HEK293 (cell line): ENCODE measurements around the gene CMTM4.

Experiments
- HOXD13 ChIP-seq: sonication (generic); formaldehyde crosslinking; IDR thresholded peaks from 2 replicates; pipeline ENCODE4 v1.8.0; 2022; ENCODE audit warnings: missing genetic modification reagents, borderline replicate concordance
- KLF1 ChIP-seq: fragments of 450-650 bp; formaldehyde crosslinking; IDR thresholded peaks from 2 replicates; pipeline ENCODE4 v1.5.1; 2016; ENCODE audit warnings: missing biosample characterization, missing genetic modification characterization
- KLF9 ChIP-seq: fragments of 450-650 bp; formaldehyde crosslinking; IDR thresholded peaks from 2 replicates; pipeline ENCODE4 v1.5.1; 2016; ENCODE audit warnings: missing biosample characterization, missing genetic modification characterization, low read depth
- MZF1 ChIP-seq: fragments of 450-650 bp; formaldehyde crosslinking; IDR thresholded peaks from 2 replicates; pipeline ENCODE4 v1.5.1; 2017; ENCODE audit warnings: missing biosample characterization, missing genetic modification characterization, borderline replicate concordance
- PRDM10 ChIP-seq: fragments of 450-650 bp; formaldehyde crosslinking; IDR thresholded peaks from 2 replicates; pipeline ENCODE4 v1.5.1; 2016; ENCODE audit warnings: missing biosample characterization, missing genetic modification characterization
- SCRT2 ChIP-seq: fragments of 450-650 bp; formaldehyde crosslinking; IDR thresholded peaks from 2 replicates; pipeline ENCODE4 v1.5.1; 2016; ENCODE audit warnings: missing biosample characterization, missing genetic modification characterization
- SP3 ChIP-seq: fragments of 450-650 bp; formaldehyde crosslinking; IDR thresholded peaks from 2 replicates; pipeline ENCODE4 v1.5.1; 2016; ENCODE audit warnings: missing biosample characterization, missing genetic modification characterization
- TCF7L2 ChIP-seq: IDR thresholded peaks from 2 replicates; pipeline ENCODE4 v1.6.1; 2011; ENCODE audit warnings: low read depth, mild to moderate bottlenecking, inconsistent platforms, low read length, moderate library complexity, borderline replicate concordance
- ZNF114 ChIP-seq: fragments of 450-650 bp; formaldehyde crosslinking; IDR thresholded peaks from 2 replicates; pipeline ENCODE4 v1.5.0; 2017; ENCODE audit warnings: missing biosample characterization, missing genetic modification characterization
- ZNF202 ChIP-seq: fragments of 450-650 bp; formaldehyde crosslinking; IDR thresholded peaks from 2 replicates; pipeline ENCODE4 v1.5.1; 2016; ENCODE audit warnings: missing biosample characterization, missing genetic modification characterization, borderline replicate concordance
- ZNF214 ChIP-seq: fragments of 450-650 bp; formaldehyde crosslinking; IDR thresholded peaks from 2 replicates; pipeline ENCODE4 v1.5.1; 2017; ENCODE audit warnings: missing biosample characterization, mild to moderate bottlenecking, missing genetic modification characterization, borderline replicate concordance
- ZNF221 ChIP-seq: fragments of 450-650 bp; formaldehyde crosslinking; IDR thresholded peaks from 2 replicates; pipeline ENCODE4 v1.5.1; 2017; ENCODE audit warnings: missing biosample characterization, missing genetic modification characterization, borderline replicate concordance
- ZNF239 ChIP-seq: fragments of 450-650 bp; formaldehyde crosslinking; IDR thresholded peaks from 2 replicates; pipeline ENCODE4 v1.5.1; 2016; ENCODE audit warnings: missing biosample characterization, missing genetic modification characterization
- ZNF274 ChIP-seq, 2 experiments: fragments of 200-500 bp in 1 of 2; fragments of 450-650 bp in 1 of 2; sonication (Bioruptor generic) in 1 of 2; formaldehyde crosslinking in 1 of 2; IDR thresholded peaks; 2 replicates each; pipeline versions ENCODE4 v1.5.1 to v1.6.1; 2014 to 2016; ENCODE audit warnings: borderline replicate concordance in 1 of 2, inconsistent platforms in 1 of 2, low read length in 1 of 2, missing biosample characterization in 1 of 2, missing genetic modification characterization in 1 of 2
- ZNF292 ChIP-seq: fragments of 450-650 bp; formaldehyde crosslinking; IDR thresholded peaks from 2 replicates; pipeline ENCODE4 v1.5.1; 2016; ENCODE audit warnings: low read depth, missing biosample characterization, missing genetic modification characterization, borderline replicate concordance
- ZNF311 ChIP-seq: fragments of 450-650 bp; formaldehyde crosslinking; IDR thresholded peaks from 2 replicates; pipeline ENCODE4 v1.5.1; 2017; ENCODE audit warnings: missing biosample characterization, missing genetic modification characterization, borderline replicate concordance
- ZNF366 ChIP-seq: fragments of 450-650 bp; formaldehyde crosslinking; conservative IDR thresholded peaks from 2 replicates; pipeline ENCODE4 v1.5.1; 2016; ENCODE audit warnings: missing biosample characterization, missing genetic modification characterization
- ZNF48 ChIP-seq: fragments of 450-650 bp; formaldehyde crosslinking; IDR thresholded peaks from 2 replicates; pipeline ENCODE4 v1.5.1; 2016; ENCODE audit warnings: missing biosample characterization, missing genetic modification characterization
- ZNF501 ChIP-seq: fragments of 450-650 bp; formaldehyde crosslinking; IDR thresholded peaks from 2 replicates; pipeline ENCODE4 v1.5.1; 2016; ENCODE audit warnings: missing biosample characterization, missing genetic modification characterization
- ZNF585B ChIP-seq: fragments of 450-650 bp; formaldehyde crosslinking; IDR thresholded peaks from 2 replicates; pipeline ENCODE4 v1.5.1; 2016; ENCODE audit warnings: missing biosample characterization, missing genetic modification characterization
- ZNF621 ChIP-seq: fragments of 450-650 bp; formaldehyde crosslinking; IDR thresholded peaks from 2 replicates; pipeline ENCODE4 v1.5.1; 2017; ENCODE audit warnings: missing biosample characterization, missing genetic modification characterization
- ZNF701 ChIP-seq: fragments of 450-650 bp; formaldehyde crosslinking; IDR thresholded peaks from 2 replicates; pipeline ENCODE4 v1.5.1; 2016; ENCODE audit warnings: missing biosample characterization, missing genetic modification characterization
- TF ChIP-seq, protein P1 (sequence below): sonication (generic); formaldehyde crosslinking; IDR thresholded peaks from 2 replicates; pipeline ENCODE4 v1.8.1; 2022; ENCODE audit warnings: mild to moderate bottlenecking, moderate library complexity, missing genetic modification reagents
- TF ChIP-seq, protein P2 (sequence below): fragments of 450-650 bp; formaldehyde crosslinking; IDR thresholded peaks from 2 replicates; pipeline ENCODE4 v1.5.1; 2016; ENCODE audit warnings: missing biosample characterization, missing genetic modification characterization
- TF ChIP-seq, protein P3 (sequence below): fragments of 450-650 bp; formaldehyde crosslinking; IDR thresholded peaks from 2 replicates; pipeline ENCODE4 v1.5.0; 2017; ENCODE audit warnings: missing biosample characterization, missing genetic modification characterization, borderline replicate concordance
- TF ChIP-seq, protein P4 (sequence below): fragments of 450-650 bp; formaldehyde crosslinking; IDR thresholded peaks from 2 replicates; pipeline ENCODE4 v1.5.1; 2016; ENCODE audit warnings: missing biosample characterization, missing genetic modification characterization
- TF ChIP-seq, protein P5 (sequence below): fragments of 450-650 bp; formaldehyde crosslinking; IDR thresholded peaks from 2 replicates; pipeline ENCODE4 v1.5.1; 2016; ENCODE audit warnings: missing biosample characterization, missing genetic modification characterization

CMTM4 gene

GRCh38 chr16:66619534-66620428, 76.8 kb downstream of the CMTM4 start (continued):
- TF ChIP-seq PRDM10 (tag by site-specific recombination): no peak
- no peak for TF ChIP-seq ZNF274 (IDR thresholded peaks at IDR 0.05; ENCODE audit: low read length)
- TF ChIP-seq ZNF274 (tag by site-specific recombination; IDR thresholded peaks at IDR 0.05; ENCODE audit: borderline replicate concordance): no peak
- TF ChIP-seq, protein P1, sequence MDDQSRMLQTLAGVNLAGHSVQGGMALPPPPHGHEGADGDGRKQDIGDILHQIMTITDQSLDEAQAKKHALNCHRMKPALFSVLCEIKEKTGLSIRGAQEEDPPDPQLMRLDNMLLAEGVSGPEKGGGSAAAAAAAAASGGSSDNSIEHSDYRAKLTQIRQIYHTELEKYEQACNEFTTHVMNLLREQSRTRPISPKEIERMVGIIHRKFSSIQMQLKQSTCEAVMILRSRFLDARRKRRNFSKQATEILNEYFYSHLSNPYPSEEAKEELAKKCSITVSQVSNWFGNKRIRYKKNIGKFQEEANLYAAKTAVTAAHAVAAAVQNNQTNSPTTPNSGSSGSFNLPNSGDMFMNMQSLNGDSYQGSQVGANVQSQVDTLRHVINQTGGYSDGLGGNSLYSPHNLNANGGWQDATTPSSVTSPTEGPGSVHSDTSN (CRISPR knock-in tag): no peak
- TF ChIP-seq ZNF585B (tag by site-specific recombination): no peak
- TF ChIP-seq ZNF114 (tag by site-specific recombination): no peak
- TF ChIP-seq KLF1 (tag by site-specific recombination): no peak
- TF ChIP-seq, protein P2, sequence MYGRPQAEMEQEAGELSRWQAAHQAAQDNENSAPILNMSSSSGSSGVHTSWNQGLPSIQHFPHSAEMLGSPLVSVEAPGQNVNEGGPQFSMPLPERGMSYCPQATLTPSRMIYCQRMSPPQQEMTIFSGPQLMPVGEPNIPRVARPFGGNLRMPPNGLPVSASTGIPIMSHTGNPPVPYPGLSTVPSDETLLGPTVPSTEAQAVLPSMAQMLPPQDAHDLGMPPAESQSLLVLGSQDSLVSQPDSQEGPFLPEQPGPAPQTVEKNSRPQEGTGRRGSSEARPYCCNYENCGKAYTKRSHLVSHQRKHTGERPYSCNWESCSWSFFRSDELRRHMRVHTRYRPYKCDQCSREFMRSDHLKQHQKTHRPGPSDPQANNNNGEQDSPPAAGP (tag by site-specific recombination): no peak
- TF ChIP-seq, protein P3, sequence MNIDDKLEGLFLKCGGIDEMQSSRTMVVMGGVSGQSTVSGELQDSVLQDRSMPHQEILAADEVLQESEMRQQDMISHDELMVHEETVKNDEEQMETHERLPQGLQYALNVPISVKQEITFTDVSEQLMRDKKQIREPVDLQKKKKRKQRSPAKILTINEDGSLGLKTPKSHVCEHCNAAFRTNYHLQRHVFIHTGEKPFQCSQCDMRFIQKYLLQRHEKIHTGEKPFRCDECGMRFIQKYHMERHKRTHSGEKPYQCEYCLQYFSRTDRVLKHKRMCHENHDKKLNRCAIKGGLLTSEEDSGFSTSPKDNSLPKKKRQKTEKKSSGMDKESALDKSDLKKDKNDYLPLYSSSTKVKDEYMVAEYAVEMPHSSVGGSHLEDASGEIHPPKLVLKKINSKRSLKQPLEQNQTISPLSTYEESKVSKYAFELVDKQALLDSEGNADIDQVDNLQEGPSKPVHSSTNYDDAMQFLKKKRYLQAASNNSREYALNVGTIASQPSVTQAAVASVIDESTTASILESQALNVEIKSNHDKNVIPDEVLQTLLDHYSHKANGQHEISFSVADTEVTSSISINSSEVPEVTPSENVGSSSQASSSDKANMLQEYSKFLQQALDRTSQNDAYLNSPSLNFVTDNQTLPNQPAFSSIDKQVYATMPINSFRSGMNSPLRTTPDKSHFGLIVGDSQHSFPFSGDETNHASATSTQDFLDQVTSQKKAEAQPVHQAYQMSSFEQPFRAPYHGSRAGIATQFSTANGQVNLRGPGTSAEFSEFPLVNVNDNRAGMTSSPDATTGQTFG (tag by site-specific recombination): no peak
- TF ChIP-seq ZNF202 (tag by site-specific recombination): no peak
- TF ChIP-seq ZNF621: no peak
- no peak for TF ChIP-seq TCF7L2
- TF ChIP-seq SCRT2 (tag by site-specific recombination): no peak; the same call in 1 of the 2 replicates
- no peak for TF ChIP-seq MZF1 (tag by site-specific recombination)
- TF ChIP-seq ZNF292: no peak
- no peak for TF ChIP-seq ZNF701 (tag by site-specific recombination)
- TF ChIP-seq ZNF48 (tag by site-specific recombination): no peak
- no peak for TF ChIP-seq SP3
- no peak for TF ChIP-seq ZNF311 (tag by site-specific recombination)
- TF ChIP-seq, protein P4, sequence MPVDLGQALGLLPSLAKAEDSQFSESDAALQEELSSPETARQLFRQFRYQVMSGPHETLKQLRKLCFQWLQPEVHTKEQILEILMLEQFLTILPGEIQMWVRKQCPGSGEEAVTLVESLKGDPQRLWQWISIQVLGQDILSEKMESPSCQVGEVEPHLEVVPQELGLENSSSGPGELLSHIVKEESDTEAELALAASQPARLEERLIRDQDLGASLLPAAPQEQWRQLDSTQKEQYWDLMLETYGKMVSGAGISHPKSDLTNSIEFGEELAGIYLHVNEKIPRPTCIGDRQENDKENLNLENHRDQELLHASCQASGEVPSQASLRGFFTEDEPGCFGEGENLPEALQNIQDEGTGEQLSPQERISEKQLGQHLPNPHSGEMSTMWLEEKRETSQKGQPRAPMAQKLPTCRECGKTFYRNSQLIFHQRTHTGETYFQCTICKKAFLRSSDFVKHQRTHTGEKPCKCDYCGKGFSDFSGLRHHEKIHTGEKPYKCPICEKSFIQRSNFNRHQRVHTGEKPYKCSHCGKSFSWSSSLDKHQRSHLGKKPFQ (tag by site-specific recombination): no peak
- no peak for TF ChIP-seq HOXD13 (CRISPR knock-in tag)
- no peak for TF ChIP-seq KLF9 (tag by site-specific recombination)
- TF ChIP-seq ZNF366: peak; percentile 95
- no peak for TF ChIP-seq ZNF221
- TF ChIP-seq ZNF214 (tag by site-specific recombination): no peak
- TF ChIP-seq, protein P5, sequence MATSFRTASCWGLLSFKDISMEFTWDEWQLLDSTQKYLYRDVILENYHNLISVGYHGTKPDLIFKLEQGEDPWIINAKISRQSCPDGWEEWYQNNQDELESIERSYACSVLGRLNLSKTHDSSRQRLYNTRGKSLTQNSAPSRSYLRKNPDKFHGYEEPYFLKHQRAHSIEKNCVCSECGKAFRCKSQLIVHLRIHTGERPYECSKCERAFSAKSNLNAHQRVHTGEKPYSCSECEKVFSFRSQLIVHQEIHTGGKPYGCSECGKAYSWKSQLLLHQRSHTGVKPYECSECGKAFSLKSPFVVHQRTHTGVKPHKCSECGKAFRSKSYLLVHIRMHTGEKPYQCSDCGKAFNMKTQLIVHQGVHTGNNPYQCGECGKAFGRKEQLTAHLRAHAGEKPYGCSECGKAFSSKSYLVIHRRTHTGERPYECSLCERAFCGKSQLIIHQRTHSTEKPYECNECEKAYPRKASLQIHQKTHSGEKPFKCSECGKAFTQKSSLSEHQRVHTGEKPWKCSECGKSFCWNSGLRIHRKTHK: no peak
- TF ChIP-seq ZNF501: no peak
- no peak for TF ChIP-seq ZNF239 (tag by site-specific recombination)
